Activated CD8-positive, alpha-beta memory T cell treated with anti-CD3 and anti-CD28 coated beads for 36 hours (primary cell): ENCODE results near the gene VPS52. TPM values are rescaled to one million over a fixed set of nuclear protein-coding genes. Genes with fewer than 3 reads are reported as not detected.
"Not testable (repeated sequence)": the region's sequence is repeated elsewhere in the genome, so short reads cannot be mapped to it uniquely, and the experiment has no call there.

Experiments used
- CTCF ChIA-PET: fragments of 350-600 bp; sonication (Branson Sonifier 250); formaldehyde crosslinking; loops from one replicate; lab custom pipeline; 2021; ENCODE audit warnings: antibody characterized with exemption; lab: Charles Lee
- POLR2A ChIA-PET: fragments of 350-600 bp; sonication (Branson Sonifier 250); formaldehyde crosslinking; loops from one replicate; lab custom pipeline; 2021; ENCODE audit warnings: antibody characterized with exemption; lab: Charles Lee
- total RNA-seq, 2 experiments: library from RNA; stranded (reverse); gene quantifications; one replicate each; pipeline ENCODE4 v1.2.3, GENCODE V29; 2021

Gene VPS52
- total RNA-seq, 2 experiments from 2014 or later: 45.3 to 48.0 TPM

- ChIA-PET POLR2A (interaction anchor here (1.1 to 3.7 kb wide), 2 partner anchors 13 to 28 kb away, joined by 3 to 38 read pairs; partner anchors contain the start of genes PFDN6 and WDR46), CTCF (interaction anchor here (1.2 to 4.1 kb wide), 7 partner anchors 11 to 71 kb away, joined by 4 to 30 read pairs (median 5); partner anchors contain the start of genes HSD17B8, PFDN6, TAPBP and WDR46)
These were observed 4.3 kb upstream of the VPS52 start for GRCh38 chr6:33275795-33276580.

- CTCF ChIA-PET: no interaction called here
- POLR2A ChIA-PET: no interaction called here
These were observed 2.5 kb upstream of the VPS52 start for GRCh38 chr6:33273924-33274902.

- ChIA-PET POLR2A (interaction anchor here (2.0 kb wide), 1 partner anchor 65 kb away, joined by 6 read pairs; the partner anchor contains the start of gene RING1), CTCF (no interaction called here)
These were observed 1.6 kb upstream of the VPS52 start for GRCh38 chr6:33273129-33273923.

GRCh38 chr6:33272275-33273128 is 826 bp upstream of the VPS52 start:
- ChIA-PET POLR2A (interaction anchor here (0.6 to 2.6 kb wide), 10 partner anchors 8 to 301 kb away, joined by 3 to 33 read pairs (median 8); partner anchors contain the start of genes PFDN6, RGL2, RING1 and WDR46), CTCF (interaction anchor here (0.6 to 2.0 kb wide), 3 partner anchors 17 to 380 kb away, joined by 3 to 7 read pairs (median 4); partner anchors contain the start of gene PFDN6)

GRCh38 chr6:33271117-33271467 is 584 bp downstream of the VPS52 start:
- ChIA-PET CTCF (interaction anchor here (0.7 to 2.0 kb wide), 4 partner anchors 19 to 66 kb away, joined by 4 to 7 read pairs (median 4); partner anchors contain the start of genes HSD17B8 and PFDN6), POLR2A (interaction anchor here (0.8 to 2.6 kb wide), 10 partner anchors 9 to 309 kb away, joined by 3 to 33 read pairs (median 6); partner anchors contain the start of genes BAK1, PFDN6, RGL2 and WDR46)

GRCh38 chr6:33264015-33264414 is 7.7 kb downstream of the VPS52 start:
- ChIA-PET POLR2A (interaction anchor here (0.6 kb wide), 1 partner anchor 37 kb away, joined by 3 read pairs; no protein-coding TSS in a partner anchor), CTCF (interaction anchor here (0.8 kb wide), 1 partner anchor 9 kb away, joined by 3 read pairs; no protein-coding TSS in a partner anchor)

GRCh38 chr6:33262490-33262889 is 9.2 kb downstream of the VPS52 start:
- POLR2A ChIA-PET: interaction anchor here (0.6 to 1.4 kb wide), 2 partner anchors 15 to 27 kb away, joined by 3 read pairs; partner anchors contain the start of genes B3GALT4 and PFDN6
- CTCF ChIA-PET: not testable (repeated sequence)

GRCh38 chr6:33259032-33259431 is 12.6 kb downstream of the VPS52 start:
- ChIA-PET POLR2A (interaction anchor here (0.7 to 0.8 kb wide), 2 partner anchors 9 to 59 kb away, joined by 3 to 7 read pairs; no protein-coding TSS in a partner anchor), CTCF (no interaction called here)

GRCh38 chr6:33254591-33254990 is 17.1 kb downstream of the VPS52 start:
- CTCF ChIA-PET: interaction anchor here (0.7 kb wide), 3 partner anchors 9 to 257 kb away, joined by 3 read pairs; no protein-coding TSS in a partner anchor
- POLR2A ChIA-PET: interaction anchor here (0.6 kb wide), 1 partner anchor 172 kb away, joined by 6 read pairs; no protein-coding TSS in a partner anchor

- CTCF ChIA-PET: no interaction called here
- POLR2A ChIA-PET: no interaction called here
These were observed 18.9 kb downstream of the VPS52 start for GRCh38 chr6:33252759-33253158.

GRCh38 chr6:33251395-33252012 is 20.2 kb downstream of the VPS52 start:
- ChIA-PET CTCF (interaction anchor here (0.6 to 0.8 kb wide), 3 partner anchors 19 to 46 kb away, joined by 3 to 4 read pairs (median 4); no protein-coding TSS in a partner anchor), POLR2A (interaction anchor here (0.7 to 3.6 kb wide), 2 partner anchors 20 to 84 kb away, joined by 4 to 33 read pairs; partner anchors contain the start of genes RPS18 and VPS52)

GRCh38 chr6:33250731-33251130 is 20.9 kb downstream of the VPS52 start:
- ChIA-PET POLR2A (interaction anchor here (0.7 to 3.6 kb wide), 4 partner anchors 21 to 279 kb away, joined by 3 to 33 read pairs (median 8); partner anchors contain the start of genes RPS18 and VPS52), CTCF (interaction anchor here (0.6 to 1.5 kb wide), 2 partner anchors 19 to 26 kb away, joined by 4 to 5 read pairs; partner anchors contain the start of gene B3GALT4)

GRCh38 chr6:33249732-33250630 is 21.7 kb downstream of the VPS52 start:
- ChIA-PET CTCF (interaction anchor here (0.8 to 2.7 kb wide), 7 partner anchors 21 to 88 kb away, joined by 3 to 21 read pairs (median 7); partner anchors contain the start of genes B3GALT4, HSD17B8, PFDN6 and RING1), POLR2A (interaction anchor here (0.7 to 3.6 kb wide), 7 partner anchors 9 to 461 kb away, joined by 3 to 33 read pairs (median 4); partner anchors contain the start of genes HSD17B8, RING1, RPS18 and UQCC2)

- ChIA-PET POLR2A (interaction anchor here (0.6 to 3.6 kb wide), 10 partner anchors 10 to 462 kb away, joined by 3 to 33 read pairs (median 8); partner anchors contain the start of genes B3GALT4, RING1, RPS18 and UQCC2), CTCF (interaction anchor here (0.5 to 3.0 kb wide), 27 partner anchors 12 to 1703 kb away, joined by 3 to 21 read pairs (median 4); partner anchors contain the start of genes ATP6V1G2, HLA-DOA, HLA-DPB1 and HSD17B8)
These were observed 22.5 kb downstream of the VPS52 start for GRCh38 chr6:33248932-33249731.
